ENCODE results near the gene GRK5.

GRCh38 chr10:119205894-119206602 is 1.3 kb upstream of the GRK5 start:
- TF ChIP-seq CTCF (IDR thresholded peaks at IDR 0.05) (no peak), EZH2 (IDR thresholded peaks at IDR 0.05) (no peak)
